IMR-90 (cell line): ENCODE data around the gene DNAI2. TPM values are rescaled to one million over a fixed set of nuclear protein-coding genes. Genes with fewer than 3 reads are reported as not detected.

ENCODE experiments used
- ATAC-seq: fragments of 200-7000 bp; cut with Tn5 transposase; 2 replicates; pipeline ENCODE4 v1.9.1; 2020; ENCODE audit warnings: low read depth, mild to moderate bottlenecking, moderate library complexity
- BruUV-seq: library from RNA; stranded (reverse); fragments of 400-500 nt; replicated peaks from 2 replicates; lab custom pipeline; 2021; lab: Mats Ljungman, UMichigan
- CTCF ChIA-PET: fragments of 300-600 bp; formaldehyde crosslinking; extraction: SDS; loops from one replicate; lab custom pipeline; 2021; ENCODE audit warnings: antibody characterized with exemption; lab: Yijun Ruan, JAX
- POLR2A ChIA-PET: fragments of 300-600 bp; sonication (Branson Sonifier 250); formaldehyde crosslinking; loops from one replicate; lab custom pipeline; 2022; ENCODE audit warnings: antibody characterized with exemption; ENCODE audit not compliant: unreplicated experiment; lab: Charles Lee
- DNase-seq: peaks from one replicate; pipeline ENCODE4 v3.0.0; 2013
- H2AFZ ChIP-seq: replicated peaks from 2 replicates; pipeline ENCODE3; 2013; ENCODE audit warnings: low read length, mild to moderate bottlenecking; ENCODE audit not compliant: poor library complexity
- H2AK5ac ChIP-seq: 2 replicates; pipeline ENCODE4 v1.6.1; 2013; ENCODE audit warnings: low read depth, low read length, inconsistent platforms
- H2AK9ac ChIP-seq: replicated peaks from 2 replicates; pipeline ENCODE3; 2013; ENCODE audit warnings: mild to moderate bottlenecking, low read depth, low read length, moderate library complexity; ENCODE audit not compliant: poor library complexity
- H2BK120ac ChIP-seq: 2 replicates; pipeline ENCODE4 v1.6.1; 2013; ENCODE audit warnings: low read depth, low read length, inconsistent platforms
- H2BK15ac ChIP-seq: 3 replicates; pipeline ENCODE4 v1.6.1; 2013; ENCODE audit warnings: low read depth, low read length, inconsistent platforms
- H2BK20ac ChIP-seq: 2 replicates; pipeline ENCODE4 v1.6.1; 2013; ENCODE audit warnings: low read depth, mild to moderate bottlenecking, inconsistent platforms, low read length, moderate library complexity
- H2BK5ac ChIP-seq: 2 replicates; pipeline ENCODE4 v1.6.1; 2013; ENCODE audit warnings: mild to moderate bottlenecking, low read depth, low read length, inconsistent platforms; ENCODE audit not compliant: poor library complexity, severe bottlenecking
- H3K14ac ChIP-seq: replicated peaks from 2 replicates; pipeline ENCODE4 v1.6.1; 2013; ENCODE audit warnings: low read depth, low read length, inconsistent platforms
- H3K18ac ChIP-seq: 2 replicates; pipeline ENCODE4 v1.6.1; 2013; ENCODE audit warnings: low read depth, low read length, control low read depth
- H3K23ac ChIP-seq: 2 replicates; pipeline ENCODE4 v1.6.1; 2013; ENCODE audit warnings: low read depth, low read length, inconsistent platforms
- H3K27ac ChIP-seq: 2 replicates; pipeline ENCODE4 v1.5.1; 2013; ENCODE audit warnings: mild to moderate bottlenecking, control low read depth, low read length; ENCODE audit not compliant: insufficient read depth
- H3K27me3 ChIP-seq: 2 replicates; pipeline ENCODE4 v1.6.1; 2013; ENCODE audit warnings: low read length; ENCODE audit not compliant: control insufficient read depth, insufficient read depth
- H3K36me3 ChIP-seq: 2 replicates; pipeline ENCODE4 v1.6.1; 2013; ENCODE audit warnings: low read length, mixed read lengths; ENCODE audit not compliant: control insufficient read depth, insufficient read depth
- H3K4ac ChIP-seq: 2 replicates; pipeline ENCODE4 v1.6.1; 2013; ENCODE audit warnings: low read depth, low read length, inconsistent platforms
- H3K4me1 ChIP-seq: 2 replicates; pipeline ENCODE4 v1.6.1; 2013; ENCODE audit warnings: low read length, mixed read lengths; ENCODE audit not compliant: control insufficient read depth, insufficient read depth
- H3K4me2 ChIP-seq: 2 replicates; pipeline ENCODE4 v1.6.1; 2013; ENCODE audit warnings: low read depth, mild to moderate bottlenecking, control low read depth, low read length, moderate library complexity
- H3K4me3 ChIP-seq: 2 replicates; pipeline ENCODE4 v1.5.1; 2013; ENCODE audit warnings: low read depth, mild to moderate bottlenecking, control low read depth, low read length, moderate library complexity; ENCODE audit not compliant: insufficient read depth
- H3K56ac ChIP-seq: 2 replicates; pipeline ENCODE4 v1.6.1; 2013; ENCODE audit warnings: low read length, inconsistent platforms; ENCODE audit not compliant: insufficient read depth; ENCODE audit errors: extremely low read depth
- H3K79me1 ChIP-seq, 2 experiments: 2 replicates each; pipeline ENCODE4 v1.6.1; 2013; ENCODE audit warnings: low read length in 2 of 2, inconsistent platforms in 1 of 2, low read depth in 1 of 2
- H3K9ac ChIP-seq: 2 replicates; pipeline ENCODE4 v1.6.1; 2013; ENCODE audit warnings: low read depth, low read length, control low read depth
- H3K9me1 ChIP-seq: 2 replicates; pipeline ENCODE4 v1.6.1; 2013; ENCODE audit warnings: low read length, inconsistent platforms; ENCODE audit not compliant: insufficient read depth
- H3K9me3 ChIP-seq: 2 replicates; pipeline ENCODE4 v1.6.1; 2013; ENCODE audit warnings: low read length; ENCODE audit not compliant: control insufficient read depth, insufficient read depth
- H4K20me1 ChIP-seq: 2 replicates; pipeline ENCODE4 v1.6.1; 2013; ENCODE audit warnings: low read length, inconsistent platforms; ENCODE audit not compliant: insufficient read depth
- H4K5ac ChIP-seq: 2 replicates; pipeline ENCODE4 v1.6.1; 2013; ENCODE audit warnings: mild to moderate bottlenecking, low read depth, low read length, control low read depth
- H4K8ac ChIP-seq, 2 experiments: 2 replicates each; pipeline ENCODE4 v1.6.1; 2013; ENCODE audit warnings: low read depth in 2 of 2, low read length in 2 of 2, control low read depth in 1 of 2, inconsistent platforms in 1 of 2
- H4K91ac ChIP-seq: 2 replicates; pipeline ENCODE4 v1.6.1; 2013; ENCODE audit warnings: low read depth, low read length, inconsistent platforms; ENCODE audit not compliant: insufficient read depth
- MAFK ChIP-seq: IDR thresholded peaks from 2 replicates; pipeline ENCODE4 v1.6.1; 2012; ENCODE audit warnings: low read depth, low read length, improper control_type of control experiment
- WGBS, 2 experiments: methylation state at CpG; one replicate each; pipeline versions ENCODE4 v1.1.5 to v1.1.7; 2013; ENCODE audit warnings: missing lambda C conversion rate in 2 of 2; ENCODE audit not compliant: insufficient read length in 1 of 2; ENCODE audit errors: extremely low coverage in 2 of 2; 5-methylcytosine and 5-hydroxymethylcytosine counted together
- dilution Hi-C: fragments of 300-500 bp; cut with HindIII; formaldehyde crosslinking; loops from one replicate; pipeline ENCODE4 v1.14.3; 2018; ENCODE audit warnings: low sequenced_read_pairs; ENCODE audit not compliant: unreplicated experiment
- in situ Hi-C: fragments of 300-500 bp; cut with MboI; formaldehyde crosslinking; loops from 3 replicates; pipeline ENCODE4 v1.14.3; 2019; ENCODE audit warnings: low sequenced_read_pairs, inconsistent platforms, mixed read lengths
- intact Hi-C: fragments of 100-400 bp; cut with micrococcal nuclease; formaldehyde crosslinking; loops from 2 replicates; pipeline ENCODE4 v1.10.0; 2022
- polyA plus RNA-seq, 3 experiments: library from polyadenylated mRNA; depleted of rRNA; stranded (reverse); fragments of >200 nt; gene quantifications; 2 replicates each; pipeline ENCODE4 v1.2.3, GENCODE V29; 2012; ENCODE audit warnings: low replicate concordance in 1 of 3
- total RNA-seq: library from RNA; depleted of rRNA; stranded (reverse); fragments of >200 nt; gene quantifications from 2 replicates; pipeline ENCODE4 v1.2.3, GENCODE V29; 2012

DNAI2 gene
- total and polyA plus RNA-seq, 2 of the 4 experiments (the other 2 are of a cell fraction) = not detected

GRCh38 chr17:74283371-74283673, 9.3 kb downstream of the DNAI2 start:
- H2AK9ac ChIP-seq = no peak overlapping the region
- H3K4me3 ChIP-seq = no peak overlapping the region
- H3K27me3 ChIP-seq = no peaks in the 10 kb centered on the region
- in situ Hi-C loops = no loop called here
- H3K4me2 ChIP-seq = no peak overlapping the region
- ChIA-PET CTCF (interaction anchor here (0.7 kb wide), 1 partner anchor 403 kb away, joined by 7 read pairs; no protein-coding TSS in a partner anchor), POLR2A (no interaction called here)
- no peaks in the 10 kb centered on the region for H3K79me1 ChIP-seq
- H2BK120ac ChIP-seq = no peak overlapping the region
- no peak overlapping the region for H2BK20ac ChIP-seq
- no peak overlapping the region for H3K9ac ChIP-seq
- H3K9me3 ChIP-seq = peaks cover 3% of the 10 kb centered on the region; the same call in 1 of the 2 replicates
- H4K5ac ChIP-seq = no peak overlapping the region
- dilution Hi-C loops = no loop called here
- H3K4me1 ChIP-seq = no peaks in the 10 kb centered on the region
- no peak for TF ChIP-seq MAFK
- H2BK5ac ChIP-seq = no peak overlapping the region
- no CpG with 5 or more reads among the region's 4 CpGs for whole genome bisulfite sequencing, 2 experiments
- no peaks in the 10 kb centered on the region for H3K36me3 ChIP-seq
- no peak overlapping the region for H3K4ac ChIP-seq
- no peak overlapping the region for H2AFZ ChIP-seq
- no peak overlapping the region for H4K8ac ChIP-seq
- no peak overlapping the region for H3K56ac ChIP-seq
- ATAC-seq = no peak
- intact Hi-C loops = no loop called here
- H2AK5ac ChIP-seq = no peak overlapping the region
- no peak for DNase-seq
- H3K14ac ChIP-seq = no peak overlapping the region
- no peak overlapping the region for H3K23ac ChIP-seq
- no TSS peak for BruUV-seq
- H4K91ac ChIP-seq = no peak overlapping the region
- H4K20me1 ChIP-seq = no peaks in the 10 kb centered on the region
- H3K18ac ChIP-seq = no peak overlapping the region
- H3K9me1 ChIP-seq = no peaks in the 10 kb centered on the region
- no peak overlapping the region for H3K27ac ChIP-seq
- H2BK15ac ChIP-seq = no peak overlapping the region
